NCI-H526 treated with DMSO at 0.1 percent for 48 hours (cell line): ENCODE measurements around the gene ID4.

Experiments
- DNase-seq: peaks from one replicate; lab custom pipeline; 2025; lab: John Stamatoyannopoulos, UW

Gene ID4

GRCh38 chr6:19860235-19860877 is 23.2 kb downstream of the ID4 start:
- DNase-seq = no peak

GRCh38 chr6:19864285-19864684 is 27.1 kb downstream of the ID4 start:
- no peak for DNase-seq

- DNase-seq = no peak
These were observed 28.0 kb downstream of the ID4 start for GRCh38 chr6:19865178-19865577.

- DNase-seq = no peak
These were observed 29.2 kb downstream of the ID4 start for GRCh38 chr6:19866173-19866984.

GRCh38 chr6:19866985-19867627 is 29.9 kb downstream of the ID4 start:
- no peak for DNase-seq

GRCh38 chr6:19869464-19869863 is 32.3 kb downstream of the ID4 start:
- no peak for DNase-seq

GRCh38 chr6:19870322-19870721 is 33.2 kb downstream of the ID4 start:
- DNase-seq = no peak

- no peak for DNase-seq
These were observed 35.9 kb downstream of the ID4 start for GRCh38 chr6:19873031-19873430.

GRCh38 chr6:19876672-19877071 is 39.5 kb downstream of the ID4 start:
- no peak for DNase-seq

GRCh38 chr6:19879663-19880062 is 42.5 kb downstream of the ID4 start:
- DNase-seq = peak; percentile 66

- DNase-seq = no peak
These were observed 42.9 kb downstream of the ID4 start for GRCh38 chr6:19880066-19880465.

- no peak for DNase-seq
These were observed 54.3 kb downstream of the ID4 start for GRCh38 chr6:19891451-19891850.
